ENCODE measurements around the gene TRAPPC13.

Gene TRAPPC13

GRCh38 chr5:65695162-65695755 lies 70.4 kb downstream of the TRAPPC13 start:
- H2AK5ac ChIP-seq (ENCODE audit: low read length): no peak overlapping the region
- no peaks in the 10 kb centered on the region for H3K36me3 ChIP-seq (ENCODE audit: control insufficient read depth in 1 of 2, insufficient read depth in 2 of 2, low read length in 2 of 2)
- no peak overlapping the region for H3K4me2 ChIP-seq (ENCODE audit: low read length)
- H4K8ac ChIP-seq (ENCODE audit: low read depth, low read length): no peak overlapping the region
- no peak overlapping the region for H2BK5ac ChIP-seq (ENCODE audit: low read depth, low read length, poor library complexity)
- H2AFZ ChIP-seq (ENCODE audit: insufficient read depth, low read length, poor library complexity): no peak overlapping the region
- no peak overlapping the region for H3K4ac ChIP-seq (ENCODE audit: low read depth, low read length)
- no peaks in the 10 kb centered on the region for H3K4me1 ChIP-seq (ENCODE audit: control insufficient read depth in 1 of 2, insufficient read depth in 2 of 2, low read length in 2 of 2)
- no peak overlapping the region for H3K4me3 ChIP-seq (ENCODE audit: low read depth, low read length)
- no peak overlapping the region for H3K27ac ChIP-seq (ENCODE audit: low read depth, low read length)
- no peaks in the 10 kb centered on the region for H3K79me2 ChIP-seq (ENCODE audit: control insufficient read depth, insufficient read depth, low read length, poor library complexity)
- H3K18ac ChIP-seq (ENCODE audit: low read length): no peak overlapping the region
- no peak overlapping the region for H2BK12ac ChIP-seq (ENCODE audit: low read length)
- H3K14ac ChIP-seq (ENCODE audit: low read length): no peak overlapping the region
- no peaks in the 10 kb centered on the region for H3K9me3 ChIP-seq (ENCODE audit: insufficient read depth, low read depth, low read length)
- WGBS (ENCODE audit: extremely low coverage, insufficient coverage, insufficient read length): no CpG with 5 or more reads among the region's 4 CpGs
- no peak overlapping the region for H3K9ac ChIP-seq (ENCODE audit: low read length)
- DNase-seq: no peak
- no peak overlapping the region for H2BK120ac ChIP-seq (ENCODE audit: insufficient read depth, low read length, poor library complexity)
- H4K91ac ChIP-seq (ENCODE audit: low read depth, low read length): no peak overlapping the region
- no peaks in the 10 kb centered on the region for H3K27me3 ChIP-seq (ENCODE audit: insufficient read depth, low read length)
- H4K12ac ChIP-seq (ENCODE audit: low read depth, low read length): no peak overlapping the region
- H3K79me1 ChIP-seq (ENCODE audit: low read length): no peaks in the 10 kb centered on the region
- no peak overlapping the region for H3K23ac ChIP-seq (ENCODE audit: low read length)

DNA sequence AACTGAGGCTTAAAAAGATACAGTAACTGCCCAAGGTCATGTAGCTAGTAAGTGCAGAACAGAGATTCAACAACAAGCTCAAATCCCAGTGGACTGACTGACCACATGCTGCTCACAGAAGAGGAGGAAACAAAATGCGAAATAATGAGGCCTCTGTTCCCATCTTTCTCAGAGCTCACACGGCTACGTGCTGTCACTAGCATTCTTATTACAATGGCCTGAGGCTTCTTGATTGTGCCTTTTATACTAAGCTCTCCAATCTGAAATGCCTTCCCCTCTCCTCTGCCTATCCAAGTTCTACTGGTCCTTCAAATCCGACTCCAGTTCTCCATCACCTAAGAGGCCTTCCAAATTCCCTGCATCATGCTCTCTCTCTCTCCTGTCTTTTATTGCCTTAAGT lies 71.1 kb downstream of the TRAPPC13 start:
- Histone ChIP-seq H3K4me3 (ENCODE audit: low read depth, low read length) (no peak overlapping the region), H3K79me1 (ENCODE audit: low read length) (no peaks in the 10 kb centered on the region), H4K12ac (ENCODE audit: low read depth, low read length) (no peak overlapping the region), H3K4ac (ENCODE audit: low read depth, low read length) (no peak overlapping the region), H3K9ac (ENCODE audit: low read length) (no peak overlapping the region), H2BK5ac (ENCODE audit: low read depth, low read length, poor library complexity) (no peak overlapping the region), H4K91ac (ENCODE audit: low read depth, low read length) (no peak overlapping the region), H3K14ac (ENCODE audit: low read length) (no peak overlapping the region), H3K18ac (ENCODE audit: low read length) (no peak overlapping the region), H3K36me3 (ENCODE audit: control insufficient read depth in 1 of 2, insufficient read depth in 2 of 2, low read length in 2 of 2) (no peaks in the 10 kb centered on the region), H3K4me1 (ENCODE audit: control insufficient read depth in 1 of 2, insufficient read depth in 2 of 2, low read length in 2 of 2) (no peaks in the 10 kb centered on the region), H3K9me3 (ENCODE audit: insufficient read depth, low read depth, low read length) (no peaks in the 10 kb centered on the region), H3K79me2 (ENCODE audit: control insufficient read depth, insufficient read depth, low read length, poor library complexity) (no peaks in the 10 kb centered on the region), H3K27ac (ENCODE audit: low read depth, low read length) (no peak overlapping the region), H2AFZ (ENCODE audit: insufficient read depth, low read length, poor library complexity) (no peak overlapping the region), H3K23ac (ENCODE audit: low read length) (no peak overlapping the region), H3K4me2 (ENCODE audit: low read length) (no peak overlapping the region), H4K8ac (ENCODE audit: low read depth, low read length) (no peak overlapping the region), H3K27me3 (ENCODE audit: insufficient read depth, low read length) (no peaks in the 10 kb centered on the region), H2BK120ac (ENCODE audit: insufficient read depth, low read length, poor library complexity) (no peak overlapping the region), H2BK12ac (ENCODE audit: low read length) (no peak overlapping the region), H2AK5ac (ENCODE audit: low read length) (no peak overlapping the region)
- no CpG with 5 or more reads among the region's 4 CpGs for WGBS (ENCODE audit: extremely low coverage, insufficient coverage, insufficient read length)
- no peak for DNase-seq

GRCh38 chr5:65696892-65697291 lies 72.1 kb downstream of the TRAPPC13 start:
- Histone ChIP-seq H3K4me3 (ENCODE audit: low read depth, low read length) (no peak overlapping the region), H3K79me1 (ENCODE audit: low read length) (no peaks in the 10 kb centered on the region), H4K12ac (ENCODE audit: low read depth, low read length) (no peak overlapping the region), H2BK120ac (ENCODE audit: insufficient read depth, low read length, poor library complexity) (no peak overlapping the region), H3K9ac (ENCODE audit: low read length) (no peak overlapping the region), H3K4me2 (ENCODE audit: low read length) (no peak overlapping the region), H3K14ac (ENCODE audit: low read length) (no peak overlapping the region), H3K79me2 (ENCODE audit: control insufficient read depth, insufficient read depth, low read length, poor library complexity) (no peaks in the 10 kb centered on the region), H3K4me1 (ENCODE audit: control insufficient read depth in 1 of 2, insufficient read depth in 2 of 2, low read length in 2 of 2) (no peaks in the 10 kb centered on the region), H4K91ac (ENCODE audit: low read depth, low read length) (no peak overlapping the region), H3K27me3 (ENCODE audit: insufficient read depth, low read length) (no peaks in the 10 kb centered on the region), H2BK5ac (ENCODE audit: low read depth, low read length, poor library complexity) (no peak overlapping the region), H2AK5ac (ENCODE audit: low read length) (no peak overlapping the region), H3K36me3 (ENCODE audit: control insufficient read depth in 1 of 2, insufficient read depth in 2 of 2, low read length in 2 of 2) (no peaks in the 10 kb centered on the region), H3K4ac (ENCODE audit: low read depth, low read length) (no peak overlapping the region), H3K27ac (ENCODE audit: low read depth, low read length) (no peak overlapping the region), H4K8ac (ENCODE audit: low read depth, low read length) (no peak overlapping the region), H2AFZ (ENCODE audit: insufficient read depth, low read length, poor library complexity) (no peak overlapping the region), H3K18ac (ENCODE audit: low read length) (no peak overlapping the region), H3K9me3 (ENCODE audit: insufficient read depth, low read depth, low read length) (no peaks in the 10 kb centered on the region), H2BK12ac (ENCODE audit: low read length) (no peak overlapping the region), H3K23ac (ENCODE audit: low read length) (no peak overlapping the region)
- no peak for DNase-seq

DNA sequence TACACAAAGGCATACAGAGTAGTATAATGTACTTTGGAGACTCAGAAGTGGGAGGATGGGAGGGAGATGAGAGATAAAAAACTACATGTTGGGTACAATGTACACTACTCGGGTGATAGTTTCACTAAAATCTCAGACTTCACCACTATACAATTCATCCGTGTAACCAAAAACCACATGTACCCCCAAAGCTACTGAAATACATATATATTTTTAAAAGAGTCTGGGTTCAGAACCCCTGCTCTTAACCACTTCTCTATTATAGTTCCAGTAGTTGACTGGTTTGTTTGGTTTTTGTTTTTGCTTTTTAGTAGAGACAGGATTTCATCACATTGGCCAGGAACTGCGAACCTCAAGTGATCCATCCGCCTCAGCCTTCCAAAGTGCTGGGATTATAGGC lies 74.5 kb downstream of the TRAPPC13 start:
- WGBS (ENCODE audit: extremely low coverage, insufficient coverage, insufficient read length): no CpG with 5 or more reads among the region's 4 CpGs
- Histone ChIP-seq H3K4me1 (ENCODE audit: control insufficient read depth in 1 of 2, insufficient read depth in 2 of 2, low read length in 2 of 2) (no peaks in the 10 kb centered on the region), H2BK5ac (ENCODE audit: low read depth, low read length, poor library complexity) (no peak overlapping the region), H3K23ac (ENCODE audit: low read length) (no peak overlapping the region), H3K9me3 (ENCODE audit: insufficient read depth, low read depth, low read length) (no peaks in the 10 kb centered on the region), H3K4me3 (ENCODE audit: low read depth, low read length) (no peak overlapping the region), H3K14ac (ENCODE audit: low read length) (no peak overlapping the region), H4K12ac (ENCODE audit: low read depth, low read length) (no peak overlapping the region), H2BK120ac (ENCODE audit: insufficient read depth, low read length, poor library complexity) (no peak overlapping the region), H3K79me1 (ENCODE audit: low read length) (no peaks in the 10 kb centered on the region), H2BK12ac (ENCODE audit: low read length) (no peak overlapping the region), H3K18ac (ENCODE audit: low read length) (no peak overlapping the region), H3K27ac (ENCODE audit: low read depth, low read length) (no peak overlapping the region), H3K4me2 (ENCODE audit: low read length) (no peak overlapping the region), H4K91ac (ENCODE audit: low read depth, low read length) (no peak overlapping the region), H4K8ac (ENCODE audit: low read depth, low read length) (no peak overlapping the region), H3K79me2 (ENCODE audit: control insufficient read depth, insufficient read depth, low read length, poor library complexity) (no peaks in the 10 kb centered on the region), H3K27me3 (ENCODE audit: insufficient read depth, low read length) (no peaks in the 10 kb centered on the region), H2AFZ (ENCODE audit: insufficient read depth, low read length, poor library complexity) (no peak overlapping the region), H2AK5ac (ENCODE audit: low read length) (no peak overlapping the region), H3K4ac (ENCODE audit: low read depth, low read length) (no peak overlapping the region), H3K36me3 (ENCODE audit: control insufficient read depth in 1 of 2, insufficient read depth in 2 of 2, low read length in 2 of 2) (peaks cover 3% of the 10 kb centered on the region in 2 experiments), H3K9ac (ENCODE audit: low read length) (no peak overlapping the region)
- DNase-seq: no peak

Measured in trophoblast cell (in vitro differentiated cells and primary cell).